CD1c-positive myeloid dendritic cell (primary cell): ENCODE measurements around the gene ALK.
A peak's percentile ranks its signal among the peaks of the same experiment; 100 is the strongest.

Experiments
- DNase-seq: peaks from one replicate; pipeline ENCODE4 v3.0.0-alpha.2; 2016; ENCODE audit errors: extremely low spot score

The ALK gene

DNA sequence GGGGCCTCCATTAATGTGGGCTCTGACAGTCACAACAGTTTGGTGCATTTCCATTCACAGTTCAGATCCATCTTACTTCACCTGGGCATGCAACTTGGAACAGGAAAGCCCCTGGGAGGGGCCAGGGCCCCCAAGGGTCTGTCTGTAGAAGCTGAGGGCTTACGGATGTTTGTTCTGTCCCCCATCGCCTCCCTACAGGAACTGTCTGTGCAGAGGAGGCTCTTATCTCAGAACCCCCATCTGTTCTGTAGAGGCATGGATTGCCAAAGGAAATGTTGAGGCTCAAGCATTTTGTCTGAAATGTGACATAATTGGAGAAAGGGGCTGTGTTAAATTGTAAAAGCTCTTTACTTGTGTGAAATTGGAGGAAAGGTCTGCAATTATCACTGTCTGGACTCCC is 471.9 kb downstream of the ALK start:
- DNase-seq: no peak

- DNase-seq: no peak
Measured at GRCh38 chr2:29448096-29448688, 473.2 kb downstream of the ALK start.

DNA sequence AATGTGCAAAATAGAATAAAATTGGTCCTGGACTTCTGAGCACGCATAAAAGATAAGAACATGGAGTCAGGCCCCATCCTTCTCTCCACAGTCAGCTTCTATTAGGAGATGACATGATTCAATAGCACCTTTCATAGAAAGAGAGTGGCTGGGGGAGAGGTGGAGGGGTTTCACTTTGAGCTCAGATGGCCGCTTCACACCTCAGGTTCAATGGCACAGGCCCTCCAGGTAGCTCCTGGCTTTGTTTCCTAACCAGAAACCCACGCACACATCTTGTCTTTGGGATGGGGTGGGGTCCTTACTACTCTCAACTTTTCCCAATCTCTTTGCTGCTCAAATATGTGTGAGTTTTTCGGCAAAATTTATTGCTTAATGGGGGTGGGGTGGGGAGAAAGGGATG is 473.9 kb downstream of the ALK start:
- no peak for DNase-seq

DNA sequence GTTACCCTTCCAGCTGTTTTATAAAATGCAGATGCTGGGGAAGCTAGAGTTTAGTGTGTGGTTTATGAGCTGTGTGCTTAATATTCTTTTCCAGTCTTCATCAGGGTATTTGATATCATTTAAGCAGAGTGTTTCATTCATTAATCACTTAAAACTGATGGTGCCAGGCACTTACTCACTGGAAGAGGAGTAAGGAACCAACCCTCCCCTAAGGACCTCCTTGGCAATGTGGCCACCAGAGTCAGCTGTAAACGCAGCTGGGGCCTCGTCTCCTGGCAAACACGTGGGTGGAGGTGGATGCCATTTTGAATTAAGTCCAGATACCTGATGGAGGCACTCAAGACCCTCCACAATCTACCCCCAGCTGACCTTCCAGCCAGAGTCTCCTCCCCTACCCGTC is 474.5 kb downstream of the ALK start:
- no peak for DNase-seq

- no peak for DNase-seq
Measured at GRCh38 chr2:29444150-29444549, 477.2 kb downstream of the ALK start.

DNA sequence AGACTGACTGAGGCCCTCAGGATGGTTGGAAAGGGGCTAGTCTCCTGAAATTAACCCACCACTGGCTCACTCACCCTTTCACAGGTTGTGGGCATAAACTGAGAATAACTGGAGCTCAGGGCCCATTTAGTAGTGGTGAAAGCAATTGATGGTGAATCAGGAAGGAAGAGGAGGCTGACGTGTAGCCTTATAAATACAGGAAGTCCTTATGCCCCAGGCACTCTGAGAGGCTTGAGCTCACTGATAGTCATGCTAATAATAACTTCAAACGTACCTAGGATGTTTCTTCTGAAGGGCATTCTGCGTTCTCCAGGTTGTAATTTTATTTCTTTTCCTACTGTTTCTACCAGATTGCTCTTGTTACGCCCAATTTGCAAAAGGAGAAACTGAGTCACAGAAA is 477.8 kb downstream of the ALK start:
- DNase-seq: peak; percentile 13

- no peak for DNase-seq
Measured at GRCh38 chr2:29443151-29443550, 478.2 kb downstream of the ALK start.

DNA sequence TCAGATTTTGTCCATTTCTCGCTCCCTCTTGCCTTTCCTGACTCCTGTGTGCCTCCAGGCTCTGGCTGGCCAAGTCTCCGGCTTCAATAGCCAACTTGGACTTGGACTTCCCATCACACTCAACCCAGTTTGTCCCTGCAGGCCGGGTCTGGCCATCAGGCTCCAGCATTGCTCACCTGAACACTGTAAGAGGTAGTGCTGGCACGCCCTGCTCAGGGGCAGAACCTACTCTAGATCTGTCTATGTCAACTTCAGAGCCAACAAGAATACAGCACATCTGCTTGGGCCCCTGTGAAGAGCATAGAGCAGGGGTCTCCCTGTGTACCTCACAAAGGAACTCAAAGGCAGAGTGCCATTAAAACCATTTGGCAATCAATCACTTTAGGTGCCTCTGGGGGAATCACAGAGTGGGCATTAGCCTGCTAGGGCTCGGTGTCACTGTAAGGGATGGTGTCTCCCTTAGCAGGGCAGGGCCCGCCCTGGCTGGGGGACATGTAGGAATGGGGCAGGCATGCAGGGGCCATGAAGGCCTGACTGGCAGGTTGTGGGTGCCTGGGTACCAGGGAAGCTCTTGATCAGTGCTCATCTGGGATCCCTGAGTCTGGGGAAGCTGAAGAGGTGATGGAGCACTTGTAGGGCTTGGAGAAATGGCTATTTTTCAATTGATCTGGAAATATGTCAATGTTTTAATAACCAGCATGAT is 480.3 kb downstream of the ALK start:
- no peak for DNase-seq

DNA sequence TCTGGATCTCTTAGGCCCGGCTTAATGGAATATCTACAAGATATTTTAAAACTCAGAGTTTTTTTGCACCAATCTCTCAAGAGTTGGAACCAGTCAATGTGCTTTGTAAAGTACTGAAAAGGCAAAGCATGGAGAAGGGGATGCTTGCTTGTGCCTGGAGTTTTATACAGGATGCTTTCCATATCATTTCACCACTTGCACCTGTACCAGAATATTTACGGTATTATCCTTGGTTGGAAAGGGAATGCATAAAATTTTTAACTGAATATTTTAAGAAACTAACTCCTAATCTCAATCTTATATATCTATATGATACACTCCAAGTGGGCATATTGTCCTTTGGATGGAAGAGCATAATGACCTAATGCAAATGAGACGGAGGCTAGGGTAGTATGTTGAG is 487.5 kb downstream of the ALK start:
- DNase-seq: no peak

GRCh38 chr2:29433128-29433527 is 488.3 kb downstream of the ALK start:
- no peak for DNase-seq

DNA sequence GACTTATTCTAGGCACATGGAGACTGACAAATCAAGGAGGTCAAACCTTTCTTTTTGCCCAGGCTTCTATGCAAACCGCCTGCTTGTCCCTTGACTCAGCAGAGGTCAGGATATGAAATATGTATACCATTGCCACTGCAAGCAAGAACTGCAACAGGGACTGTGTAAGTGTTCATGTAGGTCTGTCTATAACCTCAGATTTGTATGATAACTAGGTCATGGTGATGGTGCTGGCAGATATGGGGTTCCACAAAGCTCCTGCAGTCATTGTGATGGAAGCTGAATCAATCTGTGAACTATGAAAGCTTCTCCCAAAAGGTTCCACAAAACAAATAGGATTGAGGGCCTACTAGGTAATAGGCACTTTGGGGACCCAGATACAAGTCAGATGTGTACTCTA is 489.9 kb downstream of the ALK start:
- no peak for DNase-seq

DNA sequence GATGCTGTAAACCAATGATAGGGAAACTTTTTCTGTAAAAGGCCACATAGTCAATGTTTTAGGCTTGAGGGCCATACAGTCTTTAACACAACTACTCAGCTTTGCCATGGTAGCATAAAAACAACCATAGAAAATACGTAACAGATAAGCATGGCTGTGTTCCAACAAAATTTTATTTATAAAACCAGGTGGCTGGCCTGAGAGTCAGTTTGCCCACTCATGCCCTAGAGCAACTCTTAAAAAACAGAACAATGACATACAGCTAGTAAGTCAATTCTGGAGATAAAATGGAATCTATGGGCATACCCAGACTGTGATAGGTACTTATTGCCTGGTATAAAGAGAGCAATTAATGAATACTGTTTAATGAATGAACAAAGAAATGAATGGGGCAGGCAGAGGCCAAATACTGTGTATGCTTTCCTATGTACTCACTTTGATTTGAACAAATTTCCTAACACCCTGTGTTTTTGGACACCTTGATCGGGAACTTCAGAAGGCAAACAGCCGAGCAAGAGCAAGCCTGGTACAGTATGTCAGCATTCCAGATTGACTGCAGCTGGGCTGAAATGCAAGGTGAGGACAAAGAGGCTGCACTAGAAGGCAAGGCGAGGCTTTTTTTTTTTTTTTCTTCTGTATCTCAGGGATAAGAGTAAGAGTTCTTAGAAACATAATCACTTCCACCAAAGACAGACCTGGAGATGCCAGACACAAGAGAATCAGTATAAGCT is 490.8 kb downstream of the ALK start:
- DNase-seq: no peak

GRCh38 chr2:29426354-29426753 is 495.0 kb downstream of the ALK start:
- DNase-seq: no peak

DNA sequence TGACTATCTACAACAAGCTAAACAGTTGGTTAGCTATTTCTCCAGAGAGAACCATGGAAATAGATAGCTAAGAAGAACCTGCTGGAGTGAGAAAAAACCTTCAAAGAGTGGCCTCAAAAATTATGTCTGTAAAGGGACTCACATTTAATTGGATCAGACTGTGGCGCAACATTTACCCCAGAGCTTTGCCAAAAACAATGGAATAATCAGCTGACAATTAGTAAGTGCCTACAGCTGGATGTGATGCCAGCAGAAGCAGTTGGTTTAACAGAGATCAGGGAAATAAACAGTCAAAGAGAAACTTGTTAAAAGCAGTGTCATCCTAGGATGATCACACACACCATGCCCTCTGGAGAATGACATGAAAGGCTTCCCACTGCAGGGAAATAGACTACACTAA is 495.5 kb downstream of the ALK start:
- DNase-seq: no peak

DNA sequence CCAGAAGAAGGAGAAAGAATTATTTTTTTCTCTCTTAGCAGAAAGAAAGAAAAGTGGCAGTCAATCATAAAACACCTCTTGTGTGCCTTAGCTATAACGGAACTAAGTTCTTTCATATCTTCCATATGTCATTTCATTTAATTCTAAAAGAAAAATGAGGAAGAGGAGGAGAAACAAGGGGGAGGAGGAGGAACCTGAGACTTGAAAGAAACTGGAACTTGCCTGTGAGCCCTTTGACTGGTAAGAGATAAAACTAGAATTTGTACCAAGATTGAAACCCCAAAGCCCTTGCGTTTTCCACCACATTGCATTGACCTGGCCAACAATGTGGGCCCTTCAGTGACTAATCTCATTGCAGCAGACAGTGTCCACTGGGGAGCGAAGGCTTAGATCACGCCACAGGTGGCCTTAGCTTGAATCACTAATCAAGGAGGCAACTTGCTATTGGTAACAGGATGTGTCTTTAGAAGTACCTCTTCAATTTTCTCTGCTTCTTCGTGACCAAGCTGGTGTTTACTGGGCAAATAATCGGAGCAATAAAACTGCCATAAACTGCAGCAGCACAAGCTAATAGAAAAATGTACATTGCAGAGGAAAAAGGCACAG is 498.2 kb downstream of the ALK start:
- peak; percentile 22 for DNase-seq

- no peak for DNase-seq
Measured at GRCh38 chr2:29420999-29421782, 500.2 kb downstream of the ALK start.

GRCh38 chr2:29420464-29420863 is 500.9 kb downstream of the ALK start:
- DNase-seq: no peak

DNA sequence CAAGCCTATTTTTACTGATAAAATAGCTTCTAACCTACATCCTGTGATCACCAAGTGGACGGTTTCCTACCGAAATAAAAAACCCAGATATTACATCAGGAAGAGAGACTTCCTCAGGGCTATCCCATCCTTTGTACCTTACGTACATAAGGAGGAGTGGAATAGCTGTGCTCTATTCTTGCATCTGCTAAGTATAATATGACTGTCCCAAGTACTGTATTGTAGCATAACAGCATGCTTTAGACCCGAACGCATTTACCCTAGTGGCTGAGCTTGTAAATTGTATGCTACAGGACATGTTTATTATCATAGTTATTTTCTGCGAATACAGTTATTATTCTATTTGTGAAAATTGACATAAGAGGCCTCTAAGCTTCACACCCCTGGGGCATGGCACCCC is 503.8 kb downstream of the ALK start:
- DNase-seq: no peak

- no peak for DNase-seq
Measured at GRCh38 chr2:29412197-29412925, 509.0 kb downstream of the ALK start.

- DNase-seq: no peak
Measured at GRCh38 chr2:29405707-29406106, 515.7 kb downstream of the ALK start.

- DNase-seq: no peak
Measured at GRCh38 chr2:29405266-29405665, 516.1 kb downstream of the ALK start.
